Peyer's patch (tissue), 4 donors: ENCODE results near the gene CAT.

ENCODE experiments used
- POLR2A ChIP-seq, 2 donors: fragments of 450-650 bp; IDR thresholded peaks; one replicate each; pipeline ENCODE4 v1.5.1; 2017; ENCODE audit warnings: antibody characterized with exemption in 2 of 2, mild to moderate bottlenecking in 2 of 2, moderate library complexity in 2 of 2
- TF ChIP-seq, protein P1 (sequence below), 6 experiments: fragments of 450-650 bp in 4 of 6; fragments of 200-600 bp in 2 of 6; sonication (generic) in 1 of 6; IDR thresholded peaks; one replicate each; pipeline ENCODE4 v1.5.1; 2017 to 2019; ENCODE audit warnings: antibody characterized with exemption in 6 of 6, mild to moderate bottlenecking in 3 of 6, moderate library complexity in 1 of 6

DNA sequence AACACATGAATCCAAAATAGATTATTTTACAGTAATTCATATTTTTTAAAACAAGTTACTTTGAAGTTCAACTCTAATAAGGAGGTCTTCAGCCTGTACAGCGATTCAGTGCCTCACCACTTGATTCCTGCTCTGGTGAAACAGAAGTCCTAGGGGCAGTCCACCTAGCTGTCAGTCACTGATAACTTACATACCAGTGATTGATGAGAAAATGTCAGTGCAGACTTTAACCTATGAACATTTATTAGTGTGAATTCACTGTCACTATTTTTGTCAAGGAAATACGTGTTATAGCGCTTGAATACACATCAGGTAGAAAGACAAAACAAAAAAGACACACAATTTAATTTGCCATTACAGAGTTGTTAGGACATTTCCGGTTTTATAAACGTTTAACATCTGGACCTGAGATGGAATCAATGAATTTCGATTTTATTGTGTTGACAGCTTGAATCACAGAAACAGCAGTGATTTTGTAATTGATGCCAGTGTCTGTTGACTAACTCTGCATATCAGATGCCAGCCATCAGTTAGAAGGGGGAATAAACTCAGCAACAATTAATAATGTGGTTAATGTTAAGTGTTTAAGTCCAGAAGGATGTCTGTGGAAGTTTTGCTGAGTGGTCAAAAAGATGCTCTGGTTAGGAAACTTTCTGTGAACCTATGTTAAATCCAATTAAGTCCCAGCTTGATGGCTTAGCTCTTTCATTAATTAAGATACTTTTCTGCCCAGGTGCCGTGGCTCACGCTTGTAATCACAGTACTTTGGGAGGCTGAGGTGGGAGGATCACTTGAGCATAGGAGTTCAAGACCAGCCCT, 40.3 kb downstream of the CAT start:
- TF ChIP-seq, protein P1, sequence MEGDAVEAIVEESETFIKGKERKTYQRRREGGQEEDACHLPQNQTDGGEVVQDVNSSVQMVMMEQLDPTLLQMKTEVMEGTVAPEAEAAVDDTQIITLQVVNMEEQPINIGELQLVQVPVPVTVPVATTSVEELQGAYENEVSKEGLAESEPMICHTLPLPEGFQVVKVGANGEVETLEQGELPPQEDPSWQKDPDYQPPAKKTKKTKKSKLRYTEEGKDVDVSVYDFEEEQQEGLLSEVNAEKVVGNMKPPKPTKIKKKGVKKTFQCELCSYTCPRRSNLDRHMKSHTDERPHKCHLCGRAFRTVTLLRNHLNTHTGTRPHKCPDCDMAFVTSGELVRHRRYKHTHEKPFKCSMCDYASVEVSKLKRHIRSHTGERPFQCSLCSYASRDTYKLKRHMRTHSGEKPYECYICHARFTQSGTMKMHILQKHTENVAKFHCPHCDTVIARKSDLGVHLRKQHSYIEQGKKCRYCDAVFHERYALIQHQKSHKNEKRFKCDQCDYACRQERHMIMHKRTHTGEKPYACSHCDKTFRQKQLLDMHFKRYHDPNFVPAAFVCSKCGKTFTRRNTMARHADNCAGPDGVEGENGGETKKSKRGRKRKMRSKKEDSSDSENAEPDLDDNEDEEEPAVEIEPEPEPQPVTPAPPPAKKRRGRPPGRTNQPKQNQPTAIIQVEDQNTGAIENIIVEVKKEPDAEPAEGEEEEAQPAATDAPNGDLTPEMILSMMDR (IDR thresholded peaks at IDR 0.05), result no peak
- no peak for TF ChIP-seq POLR2A (IDR thresholded peaks at IDR 0.05)
